Stimulated activated CD4-positive, alpha-beta T cell treated with anti-CD3 and anti-CD28 coated beads, Interleukin-12 subunit alpha, Interleukin-12 subunit beta, amount 100 ng/mL, for 4 hours (primary cell): ENCODE results near the gene BMAL1.

Experiments
- DNase-seq: peaks from one replicate; pipeline ENCODE4 v3.0.0-alpha.2; 2020

The BMAL1 gene

DNA sequence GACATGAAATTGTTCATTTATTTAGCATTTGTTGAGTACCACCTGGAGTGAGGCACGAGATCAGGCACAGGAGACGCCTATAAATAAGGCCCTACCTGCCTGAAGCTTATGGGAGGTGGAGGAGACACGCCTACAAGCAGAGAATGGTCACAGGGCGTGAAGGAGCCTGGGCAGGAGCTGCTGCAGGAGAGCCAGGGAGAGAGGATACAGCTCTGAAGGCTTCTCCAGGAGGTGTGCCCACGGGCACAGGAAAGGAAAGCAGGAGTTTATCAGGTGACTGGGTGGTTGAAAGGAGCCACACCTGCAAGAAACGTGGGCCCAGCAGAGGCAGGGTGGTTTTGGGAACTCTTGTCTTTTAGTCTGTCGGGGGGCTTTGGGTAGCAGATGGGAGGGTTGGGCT, 70.3 kb downstream of the BMAL1 start:
- DNase-seq = no peak

DNA sequence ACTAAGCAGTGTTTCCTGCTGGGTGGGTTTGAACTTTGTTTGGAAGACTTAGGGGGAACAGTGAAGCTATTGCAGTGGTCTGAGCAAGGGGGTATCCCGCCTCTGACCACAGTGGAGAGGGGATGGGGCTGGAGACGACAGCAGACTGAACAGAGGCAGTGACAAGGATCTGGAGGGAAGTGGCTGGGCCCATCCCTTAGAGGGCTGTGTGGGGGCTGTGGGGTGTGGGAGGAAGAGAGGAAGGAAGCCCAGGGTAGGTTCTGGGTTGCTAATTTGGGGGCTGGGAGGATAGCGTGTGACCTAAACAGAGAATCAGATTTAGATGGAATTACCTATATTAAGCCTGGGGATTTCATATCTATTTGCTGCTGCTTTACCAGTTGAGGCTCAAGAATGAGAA, 70.7 kb downstream of the BMAL1 start:
- DNase-seq = no peak

DNA sequence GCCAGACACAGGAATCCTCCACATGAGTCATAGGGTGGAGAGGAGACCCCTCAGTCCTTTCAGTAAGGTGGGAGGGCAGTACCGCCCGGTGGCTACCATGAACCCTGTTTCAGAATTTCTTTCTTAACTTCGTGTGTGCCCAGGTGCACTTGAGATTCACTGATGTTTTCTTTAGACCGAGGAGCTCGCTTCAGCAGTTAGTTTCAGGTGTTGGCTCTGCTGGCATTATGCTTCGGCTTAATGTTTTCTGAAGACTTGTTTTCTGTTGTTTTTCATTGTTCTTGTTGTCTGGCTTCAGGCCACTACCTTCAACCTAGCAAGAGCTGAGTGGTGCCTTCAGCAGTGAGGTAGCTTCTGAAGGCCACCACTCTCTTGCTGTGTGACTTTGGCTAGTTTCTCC, 71.5 kb downstream of the BMAL1 start:
- DNase-seq = no peak

DNA sequence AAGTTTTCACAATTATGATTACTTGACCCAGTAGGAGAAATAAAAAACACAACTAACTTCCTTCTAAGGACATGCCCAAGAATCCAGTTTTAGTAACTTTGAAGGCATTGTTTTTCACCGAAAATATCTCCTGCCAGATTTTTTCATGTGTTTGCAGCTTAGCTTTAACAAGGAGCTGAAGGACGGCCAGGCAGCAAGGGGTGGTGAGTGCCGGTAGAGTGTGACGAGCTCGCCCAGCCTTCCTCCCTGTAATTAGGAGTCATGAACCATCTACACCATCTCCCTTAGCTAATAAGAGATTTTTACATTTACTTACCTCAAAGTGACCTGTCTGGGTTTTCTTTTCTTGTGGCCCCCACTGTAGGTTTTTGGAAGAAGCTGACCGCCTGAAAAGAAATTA, 72.0 kb downstream of the BMAL1 start:
- no peak for DNase-seq

DNA sequence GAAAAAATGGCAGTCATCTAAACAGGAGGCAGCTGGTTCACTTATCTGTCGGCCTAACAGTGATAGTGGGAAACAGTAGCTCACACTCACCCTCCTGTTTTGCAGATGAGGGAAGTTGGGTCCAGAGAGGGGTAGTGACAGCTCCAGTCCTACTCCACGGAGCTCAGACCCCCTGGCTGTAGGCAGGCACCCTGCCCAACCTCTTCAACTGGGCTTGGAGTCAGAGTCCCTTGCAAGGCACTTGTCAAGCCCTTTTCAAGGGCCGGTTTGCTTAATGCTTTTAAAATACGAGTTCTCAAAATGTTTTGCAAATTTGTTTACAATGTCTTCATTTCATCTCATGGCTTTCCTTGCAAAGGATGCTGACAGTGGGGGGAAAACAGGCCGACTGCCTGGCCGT, 75.1 kb downstream of the BMAL1 start:
- DNase-seq = no peak

DNA sequence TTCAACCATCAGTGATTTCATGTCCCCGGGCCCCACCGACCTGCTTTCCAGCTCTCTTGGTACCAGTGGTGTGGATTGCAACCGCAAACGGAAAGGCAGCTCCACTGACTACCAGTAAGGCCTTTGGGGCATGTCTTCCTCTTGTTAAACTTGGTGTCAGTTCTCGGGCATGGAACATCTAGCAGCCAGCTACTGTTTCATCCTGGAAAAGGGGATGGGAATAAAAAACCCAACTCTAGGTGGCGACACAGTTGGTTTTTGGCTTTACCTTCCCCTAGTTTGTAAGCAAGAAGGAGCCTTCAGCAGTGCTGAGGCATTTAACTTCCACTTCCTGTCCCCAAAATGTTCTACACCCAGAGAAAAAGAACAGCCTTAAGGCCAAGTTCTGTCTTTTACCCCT, 76.7 kb downstream of the BMAL1 start:
- DNase-seq = no peak

DNA sequence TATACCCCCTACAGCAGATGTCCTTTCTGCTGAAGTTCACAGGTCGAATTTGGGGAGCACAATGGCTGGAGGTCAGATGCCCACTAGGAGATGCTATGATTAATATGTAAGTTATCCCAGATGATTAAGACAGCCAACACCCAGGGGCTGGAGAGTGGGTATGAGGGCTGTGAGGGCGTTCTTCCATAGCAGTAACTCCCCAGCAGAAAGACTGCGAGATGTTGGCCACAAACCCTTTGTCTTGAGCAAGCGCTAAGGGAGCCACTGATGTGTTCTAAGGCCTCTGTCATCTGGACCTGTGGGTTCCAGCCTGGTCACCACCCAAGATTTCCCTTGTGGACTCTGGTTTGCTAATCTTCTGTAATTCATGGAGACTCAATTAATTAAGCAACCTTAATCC, 77.6 kb downstream of the BMAL1 start:
- no peak for DNase-seq

DNA sequence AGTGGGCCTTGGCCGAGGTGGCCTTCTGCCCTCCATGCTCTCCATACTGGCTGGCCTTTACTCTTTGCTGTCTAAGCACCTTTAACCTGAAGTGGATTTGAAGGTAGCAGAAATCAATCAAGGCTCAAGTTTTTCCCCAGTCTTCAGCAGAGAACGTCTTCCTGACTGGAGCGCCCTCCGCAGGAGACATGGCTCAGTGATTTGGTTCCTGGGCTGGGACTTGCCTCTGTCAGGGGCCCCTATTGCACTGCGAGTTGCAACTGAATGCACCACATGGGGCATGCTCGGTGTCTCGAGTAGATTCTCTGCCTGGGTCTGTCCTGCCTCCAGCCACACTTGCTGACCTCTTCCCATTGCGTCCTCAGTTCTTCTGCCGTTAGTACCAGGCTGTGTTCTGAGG, 79.6 kb downstream of the BMAL1 start:
- DNase-seq = no peak

DNA sequence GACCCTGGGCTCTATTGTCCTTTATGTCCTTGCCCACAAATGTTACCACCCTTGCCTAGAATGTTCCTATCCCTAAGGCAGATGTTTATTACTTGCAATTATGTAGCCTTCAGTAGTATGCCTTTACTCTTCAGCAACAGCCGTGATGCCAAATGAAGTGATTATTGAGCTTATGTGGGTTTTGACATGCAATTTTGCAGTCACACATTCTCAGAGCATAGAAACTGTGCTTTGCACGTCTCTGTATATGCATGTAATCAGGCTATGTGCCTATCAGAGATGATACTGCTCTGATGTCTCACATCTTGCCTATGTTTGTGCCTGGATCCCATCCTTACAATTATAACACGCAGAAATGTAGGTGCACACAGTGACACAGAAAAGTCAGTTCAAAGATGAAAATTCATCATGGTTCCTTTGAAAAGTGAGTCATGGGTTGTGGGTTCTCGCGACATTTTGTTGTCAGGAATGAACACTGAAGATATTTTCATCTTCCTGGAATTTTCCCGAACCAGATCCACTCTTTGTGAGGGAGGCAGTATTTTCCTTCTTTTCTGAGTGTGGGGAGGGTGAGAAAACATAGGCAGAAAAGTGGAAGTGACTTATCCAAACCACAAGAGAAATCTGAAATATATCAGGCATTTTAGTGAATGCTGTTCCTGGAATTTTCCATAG, 81.1 kb downstream of the BMAL1 start:
- no peak for DNase-seq

DNA sequence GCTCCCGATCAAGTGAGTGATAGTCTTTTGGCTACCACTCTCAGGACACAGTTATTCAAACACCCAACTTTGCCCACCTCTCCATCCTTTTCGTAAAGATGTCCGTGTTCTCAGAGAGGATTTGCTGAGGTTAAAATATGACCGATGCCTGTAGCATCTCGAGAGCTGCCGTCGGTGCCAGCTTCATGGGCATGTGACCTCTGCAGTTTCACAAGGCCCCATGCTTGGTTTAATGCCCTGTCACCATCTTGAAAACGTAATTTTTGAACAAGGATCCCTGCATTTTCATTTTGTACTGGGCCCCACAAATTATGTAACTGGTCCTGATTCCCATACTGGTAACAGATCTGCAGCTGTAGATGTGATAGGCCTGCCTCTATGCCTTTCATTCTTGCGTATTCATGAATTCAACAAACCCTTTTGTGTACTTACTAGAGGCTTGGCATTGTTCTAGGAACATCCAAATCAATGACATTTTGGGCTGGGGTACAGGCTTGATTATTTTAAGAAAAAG, 85.1 kb downstream of the BMAL1 start:
- DNase-seq = no peak

DNA sequence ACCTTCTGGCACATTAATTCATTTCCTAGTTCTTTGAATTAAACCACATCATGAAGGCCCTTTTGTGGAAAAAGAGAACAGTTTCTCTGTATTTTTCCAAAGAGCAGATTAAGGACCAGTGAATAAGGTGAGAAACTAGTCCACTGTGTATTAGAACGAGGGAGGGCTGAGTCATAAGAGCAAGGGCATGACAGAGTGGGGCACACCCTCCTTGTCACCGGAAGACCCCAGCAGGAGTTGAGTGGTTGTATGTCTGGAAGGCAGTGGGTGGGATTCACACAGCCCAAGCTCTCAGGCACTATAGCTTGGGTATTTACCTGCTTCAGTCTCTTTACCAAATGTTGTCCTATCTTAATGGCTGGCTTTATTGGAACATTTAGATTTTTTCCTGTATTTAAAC, 86.8 kb downstream of the BMAL1 start:
- DNase-seq = no peak

DNA sequence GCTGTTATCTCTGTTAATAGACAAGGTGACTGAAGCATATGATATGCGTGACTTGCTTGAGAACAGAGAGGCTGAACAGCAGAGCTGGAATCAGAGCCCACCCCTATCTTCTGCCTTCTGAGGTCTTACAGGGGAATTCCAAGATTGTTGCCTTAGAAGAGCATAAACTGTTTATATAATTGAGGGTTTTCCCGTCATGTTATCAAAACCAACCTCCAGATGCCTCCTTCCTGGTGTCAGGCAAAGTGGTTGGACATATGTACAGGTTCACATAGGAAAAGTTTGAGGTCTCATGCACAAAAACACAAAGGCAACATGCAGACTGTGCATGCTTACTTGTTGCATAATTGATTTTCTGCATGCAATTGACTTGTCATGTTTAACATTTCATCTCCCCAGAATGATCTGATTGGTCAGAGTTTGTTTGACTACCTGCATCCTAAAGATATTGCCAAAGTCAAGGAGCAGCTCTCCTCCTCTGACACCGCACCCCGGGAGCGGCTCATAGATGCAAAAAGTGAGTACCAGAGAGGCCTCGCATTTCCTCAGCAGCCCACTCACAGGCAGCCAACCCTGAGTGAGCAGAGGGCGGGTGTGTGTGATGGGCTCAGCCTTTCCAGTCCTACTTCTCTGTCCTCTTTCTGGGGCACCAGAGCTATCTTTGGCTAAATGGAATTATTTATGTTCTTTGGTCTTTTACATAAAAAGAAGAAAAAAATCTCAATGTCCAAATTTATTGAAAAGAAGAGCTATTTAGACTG, 88.9 kb downstream of the BMAL1 start:
- no peak for DNase-seq

DNA sequence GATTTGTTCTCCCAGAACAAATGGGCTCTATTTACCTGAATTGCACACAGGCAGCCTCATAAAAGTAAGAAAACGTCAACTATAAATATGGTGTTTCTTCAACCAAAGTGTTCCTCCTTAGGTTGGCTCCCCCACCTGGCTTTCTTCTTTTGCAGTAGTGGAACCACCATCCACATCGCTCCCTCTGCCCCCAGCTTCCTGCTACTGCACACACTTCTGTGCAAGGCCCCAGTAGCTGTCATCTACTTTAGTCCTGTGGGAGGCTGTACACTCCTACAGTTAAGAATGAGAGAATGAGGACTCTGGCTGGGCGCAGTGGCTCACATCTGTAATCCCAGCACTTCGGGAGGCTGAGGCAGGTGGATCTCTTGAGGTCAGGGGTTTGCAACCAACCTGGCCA, 89.5 kb downstream of the BMAL1 start:
- DNase-seq = no peak

DNA sequence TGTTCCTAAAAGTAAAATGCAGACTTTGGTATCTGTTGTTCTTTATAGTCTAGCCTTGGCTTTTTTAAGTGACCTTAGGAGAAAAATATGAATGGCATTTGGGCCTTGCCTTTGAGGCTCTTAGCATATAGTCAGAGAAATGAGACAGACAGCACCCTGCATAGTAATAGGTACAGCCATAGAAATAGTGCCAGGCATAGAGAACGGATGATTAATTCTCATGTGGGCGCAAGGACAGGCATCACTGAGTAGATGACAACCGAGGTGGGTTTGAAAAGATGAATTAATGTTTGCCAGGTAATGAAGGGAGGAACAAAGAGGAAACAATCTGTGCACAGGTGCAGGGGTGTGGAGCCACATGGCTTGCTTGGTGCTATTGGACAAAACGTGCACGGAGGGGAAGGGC, 90.5 kb downstream of the BMAL1 start:
- DNase-seq = no peak

DNA sequence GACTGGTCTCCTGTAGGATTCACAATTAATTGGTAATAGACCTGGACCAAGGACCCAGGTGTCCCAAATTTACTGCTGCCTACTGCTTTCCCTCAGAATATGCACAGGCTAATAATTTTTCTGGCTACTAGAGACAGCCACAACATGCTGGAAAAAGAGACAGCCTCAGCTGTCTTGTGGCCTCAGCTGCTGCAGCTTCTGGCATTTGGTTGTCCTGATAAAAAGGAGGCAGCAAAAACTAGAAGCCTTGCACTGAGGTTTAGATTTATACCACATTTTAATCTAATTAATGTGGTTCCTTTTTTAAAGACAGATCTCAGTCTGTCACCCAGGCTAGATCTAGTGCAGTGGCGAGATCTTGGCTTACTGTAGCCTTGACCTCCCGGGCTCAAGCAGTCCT, 95.6 kb downstream of the BMAL1 start:
- no peak for DNase-seq

DNA sequence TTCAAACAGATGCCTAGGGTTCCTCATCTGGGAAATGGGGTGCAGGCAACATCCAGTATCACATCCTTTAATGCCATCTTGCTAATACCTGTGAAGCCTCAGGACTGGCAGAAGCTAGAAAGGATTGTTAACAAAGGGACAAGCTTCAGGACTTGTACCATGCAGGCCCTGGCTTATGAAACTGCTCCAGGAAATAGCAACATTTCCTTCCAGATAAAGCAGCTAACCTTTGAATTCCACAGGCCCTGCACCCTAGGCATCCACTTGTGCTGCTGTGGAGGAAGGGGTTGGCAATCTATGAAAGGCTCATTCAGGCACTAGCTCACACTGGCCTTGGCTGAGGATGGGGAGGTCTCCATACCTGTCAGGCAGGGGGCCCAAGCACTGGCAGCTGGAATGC, 98.2 kb downstream of the BMAL1 start:
- DNase-seq = no peak

DNA sequence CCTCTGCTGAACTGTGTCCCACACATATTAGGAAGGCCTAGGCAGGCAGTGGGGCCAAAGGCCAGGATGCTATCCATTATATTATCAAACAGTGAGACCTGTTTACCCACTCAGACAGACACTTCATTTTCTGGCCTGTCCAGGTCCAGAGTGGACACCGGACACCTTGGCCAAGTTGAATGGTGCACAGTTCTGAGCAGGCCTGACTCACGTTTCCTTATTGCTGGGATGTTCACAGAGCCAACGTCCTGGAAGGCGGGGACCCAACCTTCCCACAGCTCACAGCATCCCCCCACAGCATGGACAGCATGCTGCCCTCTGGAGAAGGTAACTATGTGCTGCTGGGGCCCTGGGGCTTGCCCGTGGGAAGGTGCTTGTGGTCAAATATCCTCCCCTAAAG, 98.8 kb downstream of the BMAL1 start:
- DNase-seq = no peak

DNA sequence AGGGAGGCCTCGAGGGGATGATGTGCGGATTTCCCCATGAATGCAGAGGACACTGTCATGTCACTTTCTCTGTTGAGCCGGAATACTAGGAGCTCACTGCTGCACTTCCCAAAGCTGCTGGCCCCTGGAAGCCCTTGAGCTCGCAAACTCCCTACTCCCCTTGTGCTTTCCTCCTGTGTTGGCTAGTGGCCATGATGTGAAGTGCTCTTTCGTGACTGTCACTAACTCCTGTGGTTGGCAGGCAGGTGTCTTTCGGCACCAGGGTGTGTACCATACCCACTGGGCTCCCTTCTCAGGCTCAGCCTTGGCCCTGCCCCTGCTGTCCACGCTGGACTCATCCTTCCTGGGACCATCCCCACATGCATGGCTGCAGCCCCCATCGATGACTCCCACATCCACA, 99.2 kb downstream of the BMAL1 start:
- DNase-seq = no peak

DNA sequence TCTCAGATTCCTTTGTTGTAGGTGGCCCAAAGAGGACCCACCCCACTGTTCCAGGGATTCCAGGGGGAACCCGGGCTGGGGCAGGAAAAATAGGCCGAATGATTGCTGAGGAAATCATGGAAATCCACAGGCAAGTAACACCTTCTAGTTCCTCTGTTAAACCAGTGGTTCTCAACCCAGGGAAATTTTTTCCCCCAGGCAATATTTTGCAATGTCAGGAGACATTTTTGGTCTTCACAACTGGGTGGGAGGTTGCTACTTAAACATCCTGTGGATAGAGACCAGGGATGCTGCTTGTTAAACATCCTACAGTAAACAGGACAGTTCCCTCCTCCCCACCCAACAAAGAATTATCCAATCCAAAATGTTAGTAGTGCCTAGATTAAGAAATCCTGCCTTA, 100.7 kb downstream of the BMAL1 start:
- DNase-seq = no peak

DNA sequence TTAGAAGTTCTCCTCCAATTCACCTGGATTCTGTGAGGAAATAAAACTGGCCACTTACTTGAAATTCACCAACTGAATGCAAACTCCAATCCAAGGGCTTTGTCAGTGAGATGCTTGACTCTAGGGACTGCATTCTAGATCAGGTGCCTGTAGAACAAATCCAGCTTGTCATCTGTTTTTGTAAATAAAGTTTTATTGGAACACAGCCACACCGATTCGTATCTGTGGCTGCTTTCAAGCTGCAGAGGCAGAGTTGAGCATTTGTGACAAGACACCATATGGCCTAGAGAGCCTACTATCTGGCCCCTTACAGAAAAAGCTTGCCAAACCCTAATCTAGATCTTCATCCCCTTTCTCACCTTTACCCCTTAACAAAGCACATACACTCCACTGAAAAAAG, 103.1 kb downstream of the BMAL1 start:
- no peak for DNase-seq

DNA sequence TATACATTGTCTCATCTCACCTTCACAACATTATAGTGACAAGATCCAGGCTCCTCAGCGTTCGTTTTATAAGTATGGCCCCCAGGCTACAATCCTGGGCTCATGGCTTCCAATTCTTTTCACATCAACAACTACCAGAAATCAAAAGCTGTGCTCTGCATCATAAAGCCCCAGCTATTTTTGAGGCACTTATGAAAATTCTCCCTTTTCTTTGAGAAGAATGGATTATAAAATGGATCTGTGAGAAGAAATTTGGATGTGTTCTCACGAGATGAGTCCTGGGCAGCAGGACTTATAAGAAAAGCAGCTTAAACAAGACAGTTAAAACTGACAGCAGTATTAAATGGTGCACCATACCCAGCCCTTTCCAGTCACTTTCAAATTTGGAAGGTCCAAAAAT, 105.2 kb downstream of the BMAL1 start:
- no peak for DNase-seq

DNA sequence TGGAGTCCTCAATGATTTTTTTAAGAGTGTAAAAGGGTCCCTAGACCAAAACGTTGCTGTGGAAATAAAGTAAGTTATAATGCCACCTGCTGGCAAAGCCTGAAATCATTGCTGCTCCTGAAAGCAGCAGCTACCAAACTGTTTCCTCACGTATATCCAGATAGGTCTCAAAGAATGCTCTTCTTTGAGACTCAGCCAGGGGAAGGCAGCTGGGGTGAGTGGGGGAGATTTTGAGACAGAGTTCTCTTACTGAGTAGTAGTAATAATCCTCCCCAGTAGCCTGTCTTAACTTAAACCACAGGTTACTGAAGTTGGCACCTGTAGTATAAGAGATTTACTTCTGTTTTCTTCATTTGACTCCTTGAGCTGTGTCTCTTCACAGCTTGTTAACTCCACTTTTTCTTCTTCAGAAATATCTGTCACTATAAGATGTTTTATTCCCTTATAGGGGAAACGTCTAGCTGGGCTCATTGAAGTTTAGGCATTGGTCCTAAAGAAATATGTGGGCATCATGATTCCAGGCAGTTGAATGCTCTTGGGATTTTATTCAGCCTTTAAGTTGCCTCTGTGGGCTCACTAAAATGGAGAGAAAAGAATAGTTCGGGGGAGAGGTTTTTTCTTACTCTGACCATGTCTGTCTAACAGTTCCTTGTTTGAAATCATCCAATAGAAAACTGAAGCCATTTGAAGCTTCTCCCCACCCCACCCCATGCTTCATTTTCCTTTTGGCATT, 107.5 kb downstream of the BMAL1 start:
- no peak for DNase-seq

DNA sequence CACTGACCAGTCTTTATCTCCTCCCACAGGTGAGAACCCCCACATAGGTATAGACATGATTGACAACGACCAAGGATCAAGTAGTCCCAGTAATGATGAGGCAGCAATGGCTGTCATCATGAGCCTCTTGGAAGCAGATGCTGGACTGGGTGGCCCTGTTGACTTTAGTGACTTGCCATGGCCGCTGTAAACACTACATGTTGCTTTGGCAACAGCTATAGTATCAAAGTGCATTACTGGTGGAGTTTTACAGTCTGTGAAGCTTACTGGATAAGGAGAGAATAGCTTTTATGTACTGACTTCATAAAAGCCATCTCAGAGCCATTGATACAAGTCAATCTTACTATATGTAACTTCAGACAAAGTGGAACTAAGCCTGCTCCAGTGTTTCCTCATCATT, 109.0 kb downstream of the BMAL1 start:
- DNase-seq = no peak

DNA sequence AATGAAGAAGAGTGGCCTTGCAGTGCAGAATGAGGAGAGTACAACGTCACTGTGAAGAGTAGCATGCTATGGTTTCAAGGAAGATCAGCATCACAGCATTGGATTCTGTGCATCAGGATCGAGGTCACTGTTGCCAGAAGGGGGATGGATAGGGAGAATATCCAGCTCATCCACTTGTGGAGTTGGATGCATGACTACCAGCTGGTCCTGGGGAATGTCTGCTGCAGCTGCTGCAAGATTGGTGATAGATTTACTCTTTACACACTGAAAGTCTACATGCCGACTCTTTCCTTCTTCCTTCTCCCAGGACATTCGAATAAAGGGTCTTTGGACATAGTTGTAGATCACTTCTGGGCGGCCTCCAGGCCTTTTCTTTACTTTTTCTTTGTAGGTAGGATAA, 111.2 kb downstream of the BMAL1 start:
- DNase-seq = no peak
